OCI-LY7 (cell line): ENCODE measurements around the gene M6PR. TPM values are rescaled to one million over a fixed set of nuclear protein-coding genes. Genes with fewer than 3 reads are reported as not detected.

Experiments used
- BruUV-seq: library from RNA; stranded (reverse); fragments of 400-500 nt; replicated peaks from 2 replicates; lab custom pipeline; 2021; lab: Mats Ljungman, UMichigan
- CTCF ChIA-PET: fragments of 300-600 bp; sonication (Branson Sonifier 250); formaldehyde crosslinking; loops from one replicate; lab custom pipeline; 2022; ENCODE audit warnings: antibody characterized with exemption; ENCODE audit not compliant: unreplicated experiment; lab: Charles Lee
- POLR2A ChIA-PET: fragments of 300-600 bp; sonication (Branson Sonifier 250); formaldehyde crosslinking; loops from one replicate; lab custom pipeline; 2022; ENCODE audit warnings: antibody characterized with exemption; lab: Charles Lee
- DNase-seq: peaks from one replicate; pipeline ENCODE4 v3.0.0-alpha.2; 2015; ENCODE audit warnings: low spot score
- H2AFZ ChIP-seq: fragments of 200-600 bp; sonication (generic), shearing (Covaris generic); 2 replicates; pipeline ENCODE4 v1.6.1; 2014; ENCODE audit warnings: mild to moderate bottlenecking, antibody characterized with exemption, low read length, moderate library complexity
- H3K27ac ChIP-seq: fragments of 200-600 bp; sonication (generic); 2 replicates; pipeline ENCODE4 v1.5.1; 2014; ENCODE audit warnings: mixed run types, low read depth, mild to moderate bottlenecking, moderate library complexity, low read length, inconsistent platforms; ENCODE audit not compliant: poor library complexity, severe bottlenecking
- H3K36me3 ChIP-seq: fragments of 200-600 bp; sonication (generic); 2 replicates; pipeline ENCODE4 v1.6.1; 2014; ENCODE audit warnings: mild to moderate bottlenecking, antibody characterized with exemption, low read length, moderate library complexity, mixed read lengths; ENCODE audit not compliant: insufficient read depth
- H3K4me1 ChIP-seq: fragments of 200-600 bp; sonication (generic); 2 replicates; pipeline ENCODE4 v1.5.1; 2014; ENCODE audit warnings: mild to moderate bottlenecking, low read length; ENCODE audit not compliant: insufficient read depth, poor library complexity, severe bottlenecking
- H3K4me2 ChIP-seq: fragments of 200-600 bp; sonication (generic); 2 replicates; pipeline ENCODE4 v1.6.1; 2014; ENCODE audit warnings: mild to moderate bottlenecking, low read length
- H3K4me3 ChIP-seq: fragments of 200-600 bp; sonication (generic); 2 replicates; pipeline ENCODE4 v1.5.1; 2014; ENCODE audit warnings: mild to moderate bottlenecking, low read depth, low read length; ENCODE audit not compliant: poor library complexity, severe bottlenecking
- H3K79me2 ChIP-seq: fragments of 200-600 bp; sonication (generic); 2 replicates; pipeline ENCODE4 v1.6.1; 2016; ENCODE audit warnings: low read depth, mild to moderate bottlenecking, low read length, moderate library complexity, mixed read lengths; ENCODE audit not compliant: insufficient read depth
- H3K9me2 ChIP-seq: fragments of 200-600 bp; sonication (generic); 2 replicates; pipeline ENCODE4 v1.6.1; 2016; ENCODE audit warnings: mild to moderate bottlenecking, low read length, mixed read lengths; ENCODE audit not compliant: insufficient read depth
- H3K9me3 ChIP-seq: fragments of 200-600 bp; sonication (generic); 2 replicates; pipeline ENCODE4 v1.6.1; 2014; ENCODE audit warnings: mild to moderate bottlenecking, mixed run types, low read length, mixed read lengths
- H4K20me1 ChIP-seq: fragments of 200-600 bp; sonication (generic); 2 replicates; pipeline ENCODE4 v1.6.1; 2014; ENCODE audit warnings: mild to moderate bottlenecking, antibody characterized with exemption, low read length, moderate library complexity, mixed read lengths; ENCODE audit not compliant: insufficient read depth
- EZH2phosphoT487 ChIP-seq: fragments of 200-600 bp; sonication (generic); IDR thresholded peaks from 2 replicates; pipeline ENCODE4 v1.6.1; 2018; ENCODE audit warnings: low read depth, borderline replicate concordance, mild to moderate bottlenecking, mixed run types, antibody characterized with exemption, low read length, moderate library complexity, mixed read lengths
- intact Hi-C: fragments of 100-400 bp; cut with micrococcal nuclease; formaldehyde crosslinking; loops from one replicate; pipeline ENCODE4 v1.10.0; 2022; ENCODE audit not compliant: unreplicated experiment
- total RNA-seq, 2 experiments: library from RNA; depleted of rRNA in 1 of 2; stranded (reverse); fragments of >200 nt in 1 of 2; shearing (Covaris generic) in 1 of 2; gene quantifications; 2 replicates each; pipeline ENCODE4 v1.2.3, GENCODE V29; 2014 to 2022
- TF ChIP-seq, protein P1 (sequence below): fragments of 200-600 bp; sonication (generic); conservative IDR thresholded peaks from 2 replicates; pipeline ENCODE4 v1.5.1; 2014; ENCODE audit warnings: mild to moderate bottlenecking, antibody characterized with exemption, low read length, moderate library complexity, mixed read lengths

M6PR gene
- total RNA-seq, 2 experiments from 2014 or later: 108 to 144 TPM

DNA sequence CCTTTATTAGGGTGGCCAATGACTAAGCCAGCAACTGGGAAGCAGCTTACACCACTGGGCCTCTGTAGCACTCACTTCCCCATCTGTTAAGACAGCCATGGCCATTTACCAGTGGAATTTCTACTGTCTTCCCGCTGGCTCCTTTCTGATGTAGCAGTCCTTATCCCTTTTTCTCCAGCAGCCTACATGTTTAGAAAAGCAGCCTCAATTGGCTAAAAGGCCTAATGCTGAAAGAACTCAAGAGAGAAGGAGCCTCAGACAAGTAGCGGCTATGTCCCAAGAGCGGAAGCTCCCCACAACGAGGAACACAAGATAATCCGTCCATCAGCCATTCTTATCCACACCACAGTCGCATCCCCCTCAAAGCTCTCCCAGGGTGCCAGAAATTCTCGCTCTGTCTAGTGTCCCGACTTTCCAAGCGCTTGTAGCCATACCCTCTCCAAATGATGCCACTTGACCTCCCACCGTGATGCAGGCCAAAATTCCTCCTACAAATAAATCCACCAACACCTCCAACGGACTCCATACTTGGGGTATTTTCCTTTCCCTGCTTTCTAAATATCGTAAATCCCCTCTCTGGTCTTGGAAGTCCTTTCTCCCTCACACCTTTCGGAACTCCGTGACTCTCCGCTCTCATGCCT is 624 bp downstream of the M6PR start:
- Histone ChIP-seq H3K36me3 (peaks cover 61% of the 10 kb centered on the region), H3K4me2 (peak overlapping the region; percentile 98), H4K20me1 (peaks cover 30% of the 10 kb centered on the region), H3K9me3 (peaks cover 21% of the 10 kb centered on the region), H3K27ac (peak overlapping the region; percentile 83), H3K4me1 (peaks cover 28% of the 10 kb centered on the region), H3K79me2 (peaks cover 54% of the 10 kb centered on the region), H3K9me2 (no peaks in the 10 kb centered on the region), H2AFZ (peak overlapping the region; percentile 88), H3K4me3 (peak overlapping the region; percentile 88)
- ChIA-PET CTCF (interaction anchor here (0.6 kb wide), 1 partner anchor 89 kb away, joined by 3 read pairs; no protein-coding TSS in a partner anchor), POLR2A (interaction anchor here (0.5 to 1.6 kb wide), 11 partner anchors 9 to 1538 kb away, joined by 3 to 8 read pairs (median 3); no protein-coding TSS in a partner anchor)
- BruUV-seq: TSS peak; percentile 53
- TF ChIP-seq, protein P1, sequence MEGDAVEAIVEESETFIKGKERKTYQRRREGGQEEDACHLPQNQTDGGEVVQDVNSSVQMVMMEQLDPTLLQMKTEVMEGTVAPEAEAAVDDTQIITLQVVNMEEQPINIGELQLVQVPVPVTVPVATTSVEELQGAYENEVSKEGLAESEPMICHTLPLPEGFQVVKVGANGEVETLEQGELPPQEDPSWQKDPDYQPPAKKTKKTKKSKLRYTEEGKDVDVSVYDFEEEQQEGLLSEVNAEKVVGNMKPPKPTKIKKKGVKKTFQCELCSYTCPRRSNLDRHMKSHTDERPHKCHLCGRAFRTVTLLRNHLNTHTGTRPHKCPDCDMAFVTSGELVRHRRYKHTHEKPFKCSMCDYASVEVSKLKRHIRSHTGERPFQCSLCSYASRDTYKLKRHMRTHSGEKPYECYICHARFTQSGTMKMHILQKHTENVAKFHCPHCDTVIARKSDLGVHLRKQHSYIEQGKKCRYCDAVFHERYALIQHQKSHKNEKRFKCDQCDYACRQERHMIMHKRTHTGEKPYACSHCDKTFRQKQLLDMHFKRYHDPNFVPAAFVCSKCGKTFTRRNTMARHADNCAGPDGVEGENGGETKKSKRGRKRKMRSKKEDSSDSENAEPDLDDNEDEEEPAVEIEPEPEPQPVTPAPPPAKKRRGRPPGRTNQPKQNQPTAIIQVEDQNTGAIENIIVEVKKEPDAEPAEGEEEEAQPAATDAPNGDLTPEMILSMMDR: no peak
- TF ChIP-seq EZH2phosphoT487: no peak
- DNase-seq: peak; percentile 48
- intact Hi-C loops: loop anchor here (2.0 to 5.0 kb wide), 2 partner anchors 36 to 252 kb away; partner anchors contain the start of gene RIMKLB

DNA sequence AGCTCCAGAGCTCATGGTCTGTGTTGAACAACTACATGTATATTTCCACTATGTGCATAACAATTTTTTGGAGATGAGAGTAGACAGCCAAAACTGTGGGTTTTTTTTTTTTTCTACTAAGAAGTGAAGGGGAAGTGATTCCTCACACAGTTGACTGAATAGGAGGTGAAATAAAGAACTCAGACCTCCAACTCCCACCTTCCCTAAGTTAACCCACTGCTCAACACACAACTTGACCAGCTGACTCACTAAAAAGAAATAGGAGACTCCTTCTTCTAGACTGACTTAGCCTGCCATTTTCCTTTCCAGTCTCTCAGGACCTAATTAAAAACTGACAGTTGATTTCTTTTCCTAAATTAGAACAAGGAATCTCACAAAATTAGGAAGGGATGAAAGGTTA is 1.7 kb downstream of the M6PR start:
- H2AFZ ChIP-seq: no peak overlapping the region
- H3K4me1 ChIP-seq: peaks cover 28% of the 10 kb centered on the region
- DNase-seq: peak; percentile 22
- no TSS peak for BruUV-seq
- POLR2A ChIA-PET: interaction anchor here (0.7 to 1.6 kb wide), 4 partner anchors 15 to 53 kb away, joined by 3 to 4 read pairs (median 4); partner anchors contain the start of gene PHC1
- H3K4me2 ChIP-seq: peak overlapping the region; percentile 98
- intact Hi-C loops: loop anchor here (2.0 to 5.0 kb wide), 2 partner anchors 35 to 250 kb away; partner anchors contain the start of gene RIMKLB
- H3K9me3 ChIP-seq: peaks cover 10% of the 10 kb centered on the region; the same call in 1 of the 2 replicates
- peaks cover 61% of the 10 kb centered on the region for H3K36me3 ChIP-seq
- TF ChIP-seq EZH2phosphoT487: no peak
- TF ChIP-seq, protein P1: no peak
- H4K20me1 ChIP-seq: peaks cover 30% of the 10 kb centered on the region
- H3K27ac ChIP-seq: peak overlapping the region; percentile 2
- no peaks in the 10 kb centered on the region for H3K9me2 ChIP-seq
- CTCF ChIA-PET: no interaction called here
- peak overlapping the region; percentile 88 for H3K4me3 ChIP-seq
- H3K79me2 ChIP-seq: peaks cover 54% of the 10 kb centered on the region
